ENCODE measurements around the gene STIMATE.

STIMATE gene

GRCh38 chr3:52860424-52860768 lies 37.0 kb downstream of the STIMATE start:
- no peak for DNase-seq

- DNase-seq: no peak
Measured at GRCh38 chr3:52859686-52860423, 37.5 kb downstream of the STIMATE start.

- no peak for DNase-seq
Measured at GRCh38 chr3:52857864-52858263, 39.5 kb downstream of the STIMATE start.

- no peak for DNase-seq
Measured at GRCh38 chr3:52857133-52857532, 40.2 kb downstream of the STIMATE start.

GRCh38 chr3:52856666-52857065 lies 40.7 kb downstream of the STIMATE start:
- no peak for DNase-seq

- no peak for DNase-seq
Measured at GRCh38 chr3:52854013-52854412, 43.3 kb downstream of the STIMATE start.

- DNase-seq: no peak
Measured at GRCh38 chr3:52852419-52852818, 44.9 kb downstream of the STIMATE start.

GRCh38 chr3:52851348-52851747 lies 46.0 kb downstream of the STIMATE start:
- DNase-seq: peak; percentile 19 to 42

- DNase-seq: no peak
Measured at GRCh38 chr3:52849656-52850055, 47.7 kb downstream of the STIMATE start.

GRCh38 chr3:52848617-52849016 lies 48.7 kb downstream of the STIMATE start:
- DNase-seq: no peak

GRCh38 chr3:52847726-52848125 lies 49.6 kb downstream of the STIMATE start:
- no peak for DNase-seq

- no peak for DNase-seq
Measured at GRCh38 chr3:52847241-52847640, 50.1 kb downstream of the STIMATE start.

- no peak for DNase-seq
Measured at GRCh38 chr3:52846432-52846965, 50.8 kb downstream of the STIMATE start.

GRCh38 chr3:52845691-52846431 lies 51.5 kb downstream of the STIMATE start:
- peak in 1 of 2 donors; percentile 27 for DNase-seq

- no peak for DNase-seq
Measured at GRCh38 chr3:52845157-52845556, 52.2 kb downstream of the STIMATE start.

- no peak for DNase-seq
Measured at GRCh38 chr3:52844290-52844975, 52.9 kb downstream of the STIMATE start.

- DNase-seq: no peak
Measured at GRCh38 chr3:52843881-52844280, 53.5 kb downstream of the STIMATE start.

- no peak for DNase-seq
Measured at GRCh38 chr3:52843108-52843865, 54.1 kb downstream of the STIMATE start.

- no peak for DNase-seq
Measured at GRCh38 chr3:52842424-52842823, 54.9 kb downstream of the STIMATE start.

- no peak for DNase-seq
Measured at GRCh38 chr3:52841981-52842340, 55.4 kb downstream of the STIMATE start.

- DNase-seq: no peak
Measured at GRCh38 chr3:52841211-52841980, 56.0 kb downstream of the STIMATE start.

- no peak for DNase-seq
Measured at GRCh38 chr3:52839892-52840545, 57.3 kb downstream of the STIMATE start.

Data from CD4-positive, alpha-beta T cell treated with Interferon alpha-2 for 1 hour (primary cell).